ENCODE measurements around the gene RPL11. TPM values are rescaled to one million over a fixed set of nuclear protein-coding genes. Genes with fewer than 3 reads are reported as not detected.
"Not testable (repeated sequence)": the region's sequence is repeated elsewhere in the genome, so short reads cannot be mapped to it uniquely, and the experiment has no call there.

The RPL11 gene
- polyA plus RNA-seq, 4 donors: 2,223 to 2,601 (median 2,402) TPM

- DNase-seq (ENCODE audit: low read depth in 4 of 4, low spot score in 3 of 4): no peak
These were observed 8.7 kb upstream of the RPL11 start for GRCh38 chr1:23682946-23683345.

- DNase-seq (ENCODE audit: low read depth in 4 of 4, low spot score in 3 of 4): no peak
These were observed 7.2 kb upstream of the RPL11 start for GRCh38 chr1:23684415-23684814.

DNA sequence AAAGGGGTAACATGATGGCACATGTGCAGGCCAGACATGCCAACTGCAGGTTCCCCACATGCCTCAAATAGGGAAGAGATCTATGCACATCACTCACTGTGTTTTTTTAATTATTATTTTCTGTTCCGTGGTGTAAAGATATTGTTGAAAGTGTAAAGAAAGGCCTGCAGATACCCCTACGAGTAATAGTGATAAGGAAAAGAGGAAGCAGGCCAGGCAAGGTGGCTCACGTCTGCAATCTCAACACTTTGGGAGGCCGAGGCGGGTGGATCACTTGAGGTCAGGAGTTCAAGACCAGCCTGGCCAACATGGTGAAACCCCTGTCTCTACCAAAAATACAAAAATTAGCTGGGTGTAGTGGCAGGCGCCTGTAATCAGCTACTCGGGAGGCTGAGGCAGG, 6.4 kb upstream of the RPL11 start:
- DNase-seq (ENCODE audit: low read depth in 4 of 4, low spot score in 3 of 4): not testable (repeated sequence)

DNA sequence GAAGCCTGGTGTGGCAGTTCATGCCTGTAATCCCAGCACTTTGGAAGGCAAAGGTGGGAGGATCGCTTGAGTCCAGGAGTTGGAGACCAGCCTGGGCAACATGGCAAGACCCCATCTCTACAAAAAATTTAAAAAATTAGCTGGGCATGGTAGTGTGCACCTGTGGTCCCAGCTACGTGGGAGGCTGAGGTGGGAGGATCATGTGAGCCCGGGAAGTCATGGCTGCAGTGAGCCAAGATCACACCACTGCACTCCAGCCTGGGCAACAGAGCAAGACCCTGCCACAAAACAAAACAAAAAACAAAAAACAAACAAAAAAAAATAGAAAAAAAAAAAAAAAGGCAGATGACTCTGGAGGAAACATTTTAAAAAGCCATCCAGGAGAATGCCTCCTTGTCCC, 3.9 kb upstream of the RPL11 start:
- DNase-seq (ENCODE audit: low read depth in 4 of 4, low spot score in 3 of 4): not testable (repeated sequence)

DNA sequence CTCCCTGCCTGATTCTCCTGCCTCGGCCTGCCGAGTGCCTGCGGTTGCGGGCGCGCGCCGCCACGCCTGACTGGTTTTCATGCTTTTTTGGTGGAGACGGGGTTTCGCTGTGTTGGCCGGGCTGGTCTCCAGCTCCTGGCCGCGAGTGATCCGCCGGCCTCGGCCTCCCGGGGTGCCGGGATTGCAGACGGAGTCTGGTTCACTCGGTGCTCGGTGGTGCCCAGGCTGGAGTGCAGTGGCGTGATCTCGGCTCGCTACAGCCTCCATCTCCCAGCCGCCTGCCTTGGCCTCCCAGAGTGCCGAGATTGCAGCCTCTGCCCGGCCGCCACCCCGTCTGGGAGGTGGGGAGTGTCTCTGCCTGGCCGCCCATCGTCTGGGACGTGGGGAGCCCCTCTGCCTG, 3.3 kb upstream of the RPL11 start:
- not testable (repeated sequence) for DNase-seq (ENCODE audit: low read depth in 4 of 4, low spot score in 3 of 4)

- DNase-seq (ENCODE audit: low read depth in 4 of 4, low spot score in 3 of 4): no peak
These were observed 784 bp downstream of the RPL11 start for GRCh38 chr1:23692308-23692871.

DNA sequence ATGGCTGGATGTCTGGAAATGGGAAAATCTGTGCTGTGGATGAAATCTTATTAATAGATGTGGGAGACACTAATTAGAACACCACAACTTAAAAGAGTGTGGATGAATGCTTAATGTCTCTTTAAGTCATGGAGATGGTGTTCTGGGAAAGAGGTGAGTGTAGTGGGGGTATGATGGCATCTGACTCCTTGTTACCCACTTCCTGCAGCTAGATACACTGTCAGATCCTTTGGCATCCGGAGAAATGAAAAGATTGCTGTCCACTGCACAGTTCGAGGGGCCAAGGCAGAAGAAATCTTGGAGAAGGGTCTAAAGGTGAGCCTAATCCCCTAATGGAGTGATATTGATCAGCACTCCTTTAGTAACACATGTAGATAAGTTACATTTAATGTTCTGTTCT, 2.0 kb downstream of the RPL11 start:
- DNase-seq (ENCODE audit: low read depth in 4 of 4, low spot score in 3 of 4): no peak

DNA sequence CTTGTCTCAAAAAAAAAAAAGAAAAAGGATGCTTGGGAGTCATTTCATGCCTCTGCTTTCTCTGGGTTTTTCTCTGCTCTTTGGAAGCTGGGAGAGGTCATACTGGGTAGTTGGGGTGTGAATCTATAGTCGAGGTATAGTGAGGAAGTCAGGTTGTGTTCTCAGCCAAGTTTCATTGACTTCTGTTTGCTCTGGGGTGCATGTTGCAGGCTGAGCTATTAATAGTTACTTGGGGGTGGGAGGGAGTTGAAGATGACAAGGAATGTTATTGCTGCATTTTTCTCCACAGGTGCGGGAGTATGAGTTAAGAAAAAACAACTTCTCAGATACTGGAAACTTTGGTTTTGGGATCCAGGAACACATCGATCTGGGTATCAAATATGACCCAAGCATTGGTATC, 2.8 kb downstream of the RPL11 start:
- no peak for DNase-seq (ENCODE audit: low read depth in 4 of 4, low spot score in 3 of 4)

DNA sequence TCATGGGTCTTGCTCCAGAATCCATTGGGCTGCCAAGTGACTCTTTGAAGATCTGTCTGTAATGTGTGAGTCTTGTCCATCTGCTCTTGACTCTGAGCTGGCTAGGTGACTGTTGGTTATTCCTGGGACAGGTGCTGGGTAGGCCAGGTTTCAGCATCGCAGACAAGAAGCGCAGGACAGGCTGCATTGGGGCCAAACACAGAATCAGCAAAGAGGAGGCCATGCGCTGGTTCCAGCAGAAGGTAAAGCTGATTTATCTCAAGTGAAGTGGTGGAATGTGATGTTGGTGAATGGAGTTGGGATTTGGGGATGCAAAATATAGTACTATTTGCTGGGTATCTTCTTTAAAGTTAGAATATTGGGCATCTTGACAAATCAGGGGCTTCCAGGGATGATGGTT, 4.1 kb downstream of the RPL11 start:
- DNase-seq (ENCODE audit: low read depth in 4 of 4, low spot score in 3 of 4): no peak

GRCh38 chr1:23696335-23696989, 4.9 kb downstream of the RPL11 start:
- DNase-seq (ENCODE audit: low read depth in 4 of 4, low spot score in 3 of 4): no peak

DNA sequence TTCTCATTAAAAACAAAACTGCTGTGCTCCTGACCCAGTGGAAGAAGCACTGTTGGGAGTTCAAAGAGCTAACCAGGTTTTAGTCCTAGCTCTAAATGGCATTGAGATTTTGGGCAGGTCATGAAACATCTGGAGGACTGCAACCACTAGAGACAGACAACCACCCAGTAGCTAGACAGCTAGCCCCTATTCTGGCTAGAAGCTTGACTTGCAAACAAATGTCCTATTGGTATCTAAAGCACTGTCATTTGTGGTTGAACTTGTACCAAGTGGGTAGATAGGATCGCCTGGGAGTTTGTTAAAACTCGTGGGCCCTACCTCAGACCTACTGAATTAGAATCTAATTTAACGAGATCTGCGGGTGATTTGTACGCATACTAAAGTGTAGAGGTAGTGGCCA, 6.9 kb downstream of the RPL11 start:
- no peak for DNase-seq (ENCODE audit: low read depth in 4 of 4, low spot score in 3 of 4)

DNA sequence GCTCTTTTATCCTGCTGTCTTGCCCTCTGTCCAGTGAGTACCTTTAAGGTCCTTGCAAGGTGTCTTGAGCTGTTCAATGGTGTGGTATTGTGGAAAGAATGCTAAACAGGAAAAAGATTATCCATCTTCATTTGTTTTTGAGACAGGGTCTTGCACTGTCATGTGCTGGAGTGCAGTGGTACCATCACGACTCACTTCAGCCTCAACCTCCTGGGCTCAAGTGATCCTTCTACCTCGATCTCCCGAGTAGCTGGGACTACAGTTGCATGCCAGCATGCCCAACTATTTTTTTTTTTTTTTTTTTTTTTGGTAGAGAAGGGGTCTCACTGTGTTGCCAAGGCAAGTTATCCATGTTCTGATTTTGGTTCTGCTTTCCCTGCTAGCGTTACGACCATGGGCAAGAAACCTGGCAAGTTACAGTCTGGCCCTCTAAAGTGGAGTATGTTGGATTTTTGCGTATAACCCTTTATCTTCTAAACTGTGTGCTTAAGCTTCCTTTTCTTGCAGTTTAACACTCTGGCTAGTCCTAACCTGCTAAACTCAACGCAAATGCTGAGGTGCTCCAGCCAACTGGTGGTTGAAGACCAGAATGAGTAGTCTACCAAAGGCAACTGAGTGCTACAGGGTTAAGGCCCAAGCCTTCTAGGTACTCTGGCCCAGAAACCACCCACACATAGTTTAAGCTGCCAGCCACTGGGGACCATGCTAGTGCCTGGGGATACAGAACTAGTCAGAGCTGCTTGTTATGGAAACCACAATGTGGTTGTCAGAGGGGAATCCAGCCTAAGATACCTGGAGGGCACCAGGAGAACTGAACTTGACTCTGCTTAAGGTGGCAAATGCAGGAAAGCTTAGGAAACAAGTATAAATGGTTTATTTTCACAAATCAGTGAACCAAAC, 7.9 kb downstream of the RPL11 start:
- no peak for DNase-seq (ENCODE audit: low read depth in 4 of 4, low spot score in 3 of 4)

DNA sequence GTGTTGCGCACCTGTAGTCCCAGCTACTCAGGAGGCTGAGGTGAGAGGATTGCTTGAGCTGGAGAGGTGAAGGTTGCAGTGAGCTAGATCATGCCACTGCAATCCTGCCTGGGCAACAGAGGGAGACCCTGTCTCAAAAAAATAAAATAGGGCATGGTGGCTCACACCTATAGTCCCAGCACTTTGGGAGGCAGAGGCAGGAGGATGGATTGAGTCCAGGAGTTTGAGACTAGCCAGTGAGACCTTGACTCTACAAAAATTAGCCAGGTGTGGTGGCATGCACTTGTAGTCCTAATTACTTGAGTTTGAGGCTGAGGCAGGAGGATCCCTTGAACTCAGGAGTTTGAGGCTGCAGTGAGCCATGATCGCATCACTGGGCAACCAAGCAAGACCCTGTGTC, 9.7 kb downstream of the RPL11 start:
- DNase-seq (ENCODE audit: low read depth in 4 of 4, low spot score in 3 of 4): no peak

DNA sequence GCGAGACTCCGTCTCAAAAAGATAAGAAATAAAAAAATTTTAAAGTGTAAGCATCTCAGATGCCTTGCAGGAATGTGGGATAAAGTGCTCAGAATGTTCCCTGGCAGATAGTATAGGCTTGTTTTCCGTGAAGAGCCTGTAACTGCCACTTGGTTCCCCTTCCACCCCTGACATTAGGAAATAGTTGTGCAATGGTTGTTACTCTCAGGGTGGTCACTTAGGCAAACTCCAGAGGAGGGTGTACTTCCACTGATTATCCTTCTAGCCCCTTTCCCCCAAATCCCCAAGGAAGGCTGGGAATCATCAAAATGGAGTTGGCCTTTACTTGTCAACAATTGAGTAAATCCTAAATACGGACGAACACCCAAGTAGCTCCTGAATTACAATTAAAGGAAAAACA, 10.4 kb downstream of the RPL11 start:
- no peak for DNase-seq (ENCODE audit: low read depth in 4 of 4, low spot score in 3 of 4)

DNA sequence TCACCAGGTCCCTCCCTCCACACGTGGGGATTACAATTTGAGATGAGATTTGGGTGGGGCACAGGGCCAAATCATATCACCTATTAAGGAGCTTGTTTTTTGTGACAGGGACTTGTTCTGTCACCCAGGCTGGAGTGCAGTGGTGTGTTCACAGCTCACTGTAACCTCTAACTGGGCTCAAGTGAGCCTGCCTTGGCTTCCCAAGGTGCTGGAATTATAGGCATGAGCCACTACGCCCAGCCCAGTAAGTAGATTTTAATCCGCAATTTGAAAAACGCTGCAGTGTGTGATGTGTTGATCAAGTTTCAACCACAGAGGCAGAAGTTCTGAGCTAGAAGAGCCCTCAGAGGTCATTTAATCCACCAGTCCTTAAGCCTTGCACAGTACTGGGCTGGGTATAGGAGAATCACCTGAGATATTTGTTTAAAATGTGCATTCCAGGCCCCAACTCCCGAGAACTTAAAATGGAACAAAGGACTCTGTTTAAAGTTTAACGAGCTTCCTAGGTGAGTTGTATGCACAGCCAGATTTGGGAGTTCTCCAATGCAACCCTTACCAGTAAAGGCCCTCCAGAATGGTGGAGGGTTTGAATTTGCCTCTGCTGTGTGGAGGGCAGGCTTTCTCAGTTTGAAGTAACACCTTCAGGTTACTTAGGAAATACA, 13.4 kb downstream of the RPL11 start:
- no peak for DNase-seq (ENCODE audit: low read depth in 4 of 4, low spot score in 3 of 4)

GRCh38 chr1:23709229-23709628, 17.6 kb downstream of the RPL11 start:
- no peak for DNase-seq (ENCODE audit: low read depth in 4 of 4, low spot score in 3 of 4)

DNA sequence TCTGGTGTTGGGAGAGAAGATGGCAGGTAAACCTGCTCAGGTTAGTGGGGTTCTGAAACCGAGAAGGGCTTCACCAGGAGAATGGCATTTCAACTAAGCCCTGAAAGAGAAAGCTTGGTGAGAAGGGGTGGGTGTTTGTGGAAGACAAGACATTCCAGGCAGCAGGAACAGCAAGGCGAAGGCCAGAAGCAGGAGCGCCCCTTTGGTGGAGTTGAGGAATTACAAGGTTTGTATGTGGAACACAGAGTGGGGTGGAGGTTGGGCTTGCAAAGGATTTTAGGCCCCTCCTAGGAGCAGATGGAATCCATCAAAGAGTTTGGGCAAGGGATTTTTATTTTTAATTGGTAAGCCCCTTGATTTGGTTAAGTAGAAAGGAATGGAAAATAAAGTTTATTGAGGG, 26.9 kb downstream of the RPL11 start:
- DNase-seq (ENCODE audit: low read depth in 4 of 4, low spot score in 3 of 4): no peak

- no peak for DNase-seq (ENCODE audit: low read depth in 4 of 4, low spot score in 3 of 4)
These were observed 27.7 kb downstream of the RPL11 start for GRCh38 chr1:23719162-23719820.

GRCh38 chr1:23720256-23720995, 28.8 kb downstream of the RPL11 start:
- DNase-seq (ENCODE audit: low read depth in 4 of 4, low spot score in 3 of 4): no peak

DNA sequence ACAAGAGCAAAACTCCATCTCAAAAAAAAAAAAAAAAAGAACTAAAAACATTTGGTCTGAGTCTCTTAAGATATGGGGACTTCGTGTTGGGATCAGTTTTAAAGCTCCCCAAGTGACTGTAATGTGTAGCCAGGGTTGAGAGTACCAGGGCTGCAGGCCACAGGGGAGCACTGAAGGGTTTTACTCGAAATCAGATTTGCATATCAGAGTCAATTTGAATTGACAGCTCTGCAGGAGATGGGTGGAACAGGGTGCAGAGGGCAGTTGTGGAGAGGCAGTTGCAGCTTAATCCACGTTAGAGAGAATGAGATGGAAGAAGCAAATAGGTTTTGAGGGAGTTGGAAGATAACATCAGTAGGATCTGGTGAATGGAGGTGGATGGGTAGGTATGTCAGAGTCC, 31.0 kb downstream of the RPL11 start:
- DNase-seq (ENCODE audit: low read depth in 4 of 4, low spot score in 3 of 4): no peak
